Measurements from ENCODE around the gene CCT5.
A peak's percentile ranks its signal among the peaks of the same experiment; 100 is the strongest.

Gene CCT5

DNA sequence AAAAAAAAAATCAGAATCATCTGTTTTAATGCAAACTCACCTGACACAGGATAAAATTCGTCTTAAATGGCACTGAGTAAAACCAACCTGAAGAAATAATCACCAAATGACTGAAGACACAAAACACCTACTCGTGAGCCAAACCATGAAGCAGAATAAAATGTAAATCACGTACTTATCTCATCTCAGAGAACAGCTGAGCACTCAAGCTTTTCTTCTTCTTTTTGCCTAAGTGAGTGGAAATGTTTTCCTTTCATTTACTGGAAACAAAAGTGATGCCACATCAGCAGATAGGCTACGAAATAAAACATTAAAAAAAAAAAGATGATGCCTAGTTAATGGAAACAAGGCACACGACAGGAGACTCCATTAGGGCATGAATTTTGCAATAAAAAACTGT lies 36.8 kb upstream of the CCT5 start:
- Histone ChIP-seq H3K27me3 (ENCODE audit: control insufficient read depth, insufficient read depth, low read length) (no peaks in the 10 kb centered on the region), H3K9me3 (ENCODE audit: control insufficient read depth, low read length) (no peaks in the 10 kb centered on the region), H3K9ac (no peak overlapping the region), H2AFZ (no peak overlapping the region), H3K4me1 (no peaks in the 10 kb centered on the region), H3K79me2 (no peaks in the 10 kb centered on the region), H3K4me2 (ENCODE audit: low read length) (peak overlapping the region; percentile 38), H3K27ac (no peak overlapping the region), H3K4me3 (ENCODE audit: low read depth, low read length) (peak overlapping the region; percentile 33), H3K36me3 (ENCODE audit: control insufficient read depth, insufficient read depth, low read length) (no peaks in the 10 kb centered on the region)
- no peak for TF ChIP-seq CTCF (IDR thresholded peaks at IDR 0.05)

DNA sequence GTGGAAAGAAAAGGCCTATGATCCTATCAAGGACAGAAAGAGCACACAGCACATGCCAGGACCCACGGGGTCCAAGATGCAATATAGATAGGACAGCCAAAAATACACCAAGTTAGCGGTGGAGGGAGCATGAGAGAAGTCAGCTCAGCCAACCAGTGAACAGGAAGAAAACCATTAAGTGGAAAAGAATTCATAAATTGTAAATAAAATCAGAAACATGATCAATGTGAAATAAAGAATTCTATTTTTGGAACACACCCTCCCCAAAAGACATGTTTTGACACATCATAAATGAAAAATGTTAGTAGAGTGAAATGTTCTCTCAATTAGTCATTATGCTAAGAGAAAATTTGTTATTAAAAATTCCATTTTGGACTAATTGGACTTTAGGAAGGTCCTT lies 36.0 kb upstream of the CCT5 start:
- H3K4me3 ChIP-seq (ENCODE audit: low read depth, low read length): no peak overlapping the region
- no peak overlapping the region for H3K4me2 ChIP-seq (ENCODE audit: low read length)
- H3K9me3 ChIP-seq (ENCODE audit: control insufficient read depth, low read length): no peaks in the 10 kb centered on the region
- H3K79me2 ChIP-seq: no peaks in the 10 kb centered on the region
- no peak overlapping the region for H3K27ac ChIP-seq
- no peak overlapping the region for H2AFZ ChIP-seq
- H3K36me3 ChIP-seq (ENCODE audit: control insufficient read depth, insufficient read depth, low read length): no peaks in the 10 kb centered on the region
- H3K9ac ChIP-seq: no peak overlapping the region
- no peaks in the 10 kb centered on the region for H3K27me3 ChIP-seq (ENCODE audit: control insufficient read depth, insufficient read depth, low read length)
- no peak for TF ChIP-seq CTCF (IDR thresholded peaks at IDR 0.05)
- H3K4me1 ChIP-seq: no peaks in the 10 kb centered on the region

DNA sequence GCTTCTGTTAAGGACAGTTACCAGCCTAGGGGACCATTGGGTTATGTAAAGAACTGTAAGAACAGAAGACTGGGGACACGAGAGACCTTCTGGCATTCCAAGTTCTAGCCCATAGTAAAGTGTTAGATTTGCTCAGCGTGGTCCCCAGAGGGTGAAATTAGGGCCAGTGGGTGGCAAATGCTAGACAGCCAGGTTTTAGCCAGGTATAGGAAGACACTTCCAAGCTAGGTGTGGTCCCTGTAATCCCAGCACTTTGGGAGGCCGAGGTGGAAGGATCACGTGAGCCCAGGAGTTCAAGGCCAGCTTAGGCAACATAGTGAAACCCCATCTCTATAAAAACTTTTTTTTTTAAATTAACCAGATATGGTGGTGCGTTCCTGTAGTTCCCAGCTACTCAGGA lies 34.7 kb upstream of the CCT5 start:
- H3K9ac ChIP-seq: no peak overlapping the region
- H3K4me1 ChIP-seq: no peaks in the 10 kb centered on the region
- H3K79me2 ChIP-seq: no peaks in the 10 kb centered on the region
- no peak for TF ChIP-seq CTCF (IDR thresholded peaks at IDR 0.05)
- no peaks in the 10 kb centered on the region for H3K9me3 ChIP-seq (ENCODE audit: control insufficient read depth, low read length)
- H3K27me3 ChIP-seq (ENCODE audit: control insufficient read depth, insufficient read depth, low read length): no peaks in the 10 kb centered on the region
- no peaks in the 10 kb centered on the region for H3K36me3 ChIP-seq (ENCODE audit: control insufficient read depth, insufficient read depth, low read length)
- H3K4me3 ChIP-seq (ENCODE audit: low read depth, low read length): no peak overlapping the region
- H2AFZ ChIP-seq: no peak overlapping the region
- H3K4me2 ChIP-seq (ENCODE audit: low read length): no peak overlapping the region
- H3K27ac ChIP-seq: no peak overlapping the region

GRCh38 chr5:10216107-10216506 lies 34.0 kb upstream of the CCT5 start:
- Histone ChIP-seq H3K4me3 (ENCODE audit: low read depth, low read length) (no peak overlapping the region), H3K9me3 (ENCODE audit: control insufficient read depth, low read length) (no peaks in the 10 kb centered on the region), H3K4me2 (ENCODE audit: low read length) (no peak overlapping the region), H3K36me3 (ENCODE audit: control insufficient read depth, insufficient read depth, low read length) (no peaks in the 10 kb centered on the region), H2AFZ (no peak overlapping the region), H3K27ac (no peak overlapping the region), H3K79me2 (no peaks in the 10 kb centered on the region), H3K9ac (no peak overlapping the region), H3K27me3 (ENCODE audit: control insufficient read depth, insufficient read depth, low read length) (no peaks in the 10 kb centered on the region), H3K4me1 (no peaks in the 10 kb centered on the region)
- TF ChIP-seq CTCF (IDR thresholded peaks at IDR 0.05): no peak

DNA sequence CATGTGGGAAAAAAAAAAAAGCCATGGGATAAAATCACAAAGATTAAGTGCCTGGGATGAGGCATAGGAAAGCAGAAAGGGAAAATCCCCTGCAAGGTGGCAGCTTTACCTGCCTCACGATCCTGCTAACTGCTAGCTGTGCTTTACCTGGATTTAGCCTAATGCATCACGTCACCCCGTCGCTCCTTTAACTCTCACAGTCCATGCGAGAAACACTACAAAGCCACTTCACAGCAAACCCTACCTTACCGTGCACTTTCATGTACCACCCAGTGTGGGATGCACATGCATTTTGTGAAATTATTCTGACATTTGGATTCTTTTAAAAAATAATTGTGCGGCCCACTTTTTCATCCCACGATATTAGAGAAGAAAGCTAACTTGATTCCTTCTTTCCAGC lies 31.4 kb upstream of the CCT5 start:
- no peaks in the 10 kb centered on the region for H3K4me1 ChIP-seq
- no peaks in the 10 kb centered on the region for H3K27me3 ChIP-seq (ENCODE audit: control insufficient read depth, insufficient read depth, low read length)
- no peak for TF ChIP-seq CTCF (IDR thresholded peaks at IDR 0.05)
- H3K36me3 ChIP-seq (ENCODE audit: control insufficient read depth, insufficient read depth, low read length): no peaks in the 10 kb centered on the region
- no peak overlapping the region for H3K4me2 ChIP-seq (ENCODE audit: low read length)
- H2AFZ ChIP-seq: no peak overlapping the region
- H3K27ac ChIP-seq: no peak overlapping the region
- H3K4me3 ChIP-seq (ENCODE audit: low read depth, low read length): no peak overlapping the region
- no peaks in the 10 kb centered on the region for H3K9me3 ChIP-seq (ENCODE audit: control insufficient read depth, low read length)
- H3K9ac ChIP-seq: no peak overlapping the region
- no peaks in the 10 kb centered on the region for H3K79me2 ChIP-seq
